MCF 10A (cell line): ENCODE data around the gene DENND2A. TPM values are rescaled to one million over a fixed set of nuclear protein-coding genes. Genes with fewer than 3 reads are reported as not detected.
"Not testable (repeated sequence)": the region's sequence is repeated elsewhere in the genome, so short reads cannot be mapped to it uniquely, and the experiment has no call there.

Experiments
- BruUV-seq: library from RNA; stranded (reverse); fragments of 400-500 nt; replicated peaks from 2 replicates; lab custom pipeline; 2021; lab: Mats Ljungman, UMichigan
- CTCF ChIA-PET: fragments of 300-600 bp; sonication (Branson Sonifier 250); formaldehyde crosslinking; extraction: SDS; loops from one replicate; lab custom pipeline; 2021; ENCODE audit warnings: antibody characterized with exemption, inconsistent platforms; lab: Yijun Ruan, JAX
- POLR2A ChIA-PET: fragments of 300-600, 350-650 bp; sonication (Branson Sonifier 250); formaldehyde crosslinking; extraction: SDS; loops from one replicate; lab custom pipeline; 2020; ENCODE audit warnings: antibody characterized with exemption, inconsistent platforms; lab: Yijun Ruan, JAX
- DNase-seq: peaks from one replicate; pipeline ENCODE4 v3.0.0-alpha.2; 2018; ENCODE audit not compliant: unreplicated experiment
- H3K27ac Mint-ChIP-seq: one replicate; pipeline ENCODE4 v1.8.0; 2022; ENCODE audit warnings: mild to moderate bottlenecking, low read depth, mixed read lengths; ENCODE audit not compliant: unreplicated experiment
- H3K27me3 Mint-ChIP-seq: one replicate; pipeline ENCODE4 v1.8.0; 2022; ENCODE audit warnings: mixed read lengths; ENCODE audit not compliant: insufficient read depth, unreplicated experiment
- H3K36me3 Mint-ChIP-seq: one replicate; pipeline ENCODE4 v1.8.0; 2022; ENCODE audit warnings: mild to moderate bottlenecking, moderate library complexity, mixed read lengths; ENCODE audit not compliant: insufficient read depth, unreplicated experiment
- H3K4me1 Mint-ChIP-seq: one replicate; pipeline ENCODE4 v1.8.0; 2022; ENCODE audit warnings: mixed read lengths; ENCODE audit not compliant: insufficient read depth, unreplicated experiment
- H3K4me3 Mint-ChIP-seq: one replicate; pipeline ENCODE4 v1.8.0; 2022; ENCODE audit warnings: mild to moderate bottlenecking, moderate library complexity, mixed read lengths; ENCODE audit not compliant: unreplicated experiment
- H3K9me3 Mint-ChIP-seq: one replicate; pipeline ENCODE4 v1.8.0; 2022; ENCODE audit warnings: mixed read lengths; ENCODE audit not compliant: unreplicated experiment
- CTCF ChIP-seq: fragments of 200-600 bp; IDR thresholded peaks from one replicate; pipeline ENCODE4 v1.8.0; 2022; ENCODE audit warnings: antibody characterized with exemption, mild to moderate bottlenecking; ENCODE audit not compliant: unreplicated experiment
- intact Hi-C: fragments of 100-400 bp; cut with micrococcal nuclease; formaldehyde crosslinking; loops from 2 replicates; pipeline ENCODE4 v1.14.1; 2022
- total RNA-seq: library from RNA; stranded (reverse); gene quantifications from 2 replicates; pipeline ENCODE4 v1.2.3, GENCODE V29; 2022

The DENND2A gene
- total RNA-seq, 1 experiment from 2014 or later, result 0.26 TPM

GRCh38 chr7:140669352-140669751 lies 28.7 kb upstream of the DENND2A start:
- H3K4me3 Mint-ChIP-seq, result no peak overlapping the region
- no peak overlapping the region for H3K27ac Mint-ChIP-seq
- no peak for DNase-seq
- H3K9me3 Mint-ChIP-seq, result no peaks in the 10 kb centered on the region
- H3K27me3 Mint-ChIP-seq, result no peaks in the 10 kb centered on the region
- no peak for TF ChIP-seq CTCF
- POLR2A ChIA-PET, result interaction anchor here (1.0 kb wide), 2 partner anchors 11 to 27 kb away, joined by 3 read pairs; partner anchors contain the start of gene NDUFB2
- H3K36me3 Mint-ChIP-seq, result no peaks in the 10 kb centered on the region
- no TSS peak for BruUV-seq
- CTCF ChIA-PET, result interaction anchor here (0.6 to 1.7 kb wide), 6 partner anchors 8 to 592 kb away, joined by 3 to 9 read pairs (median 4); no protein-coding TSS in a partner anchor
- peaks cover 4% of the 10 kb centered on the region for H3K4me1 Mint-ChIP-seq
- intact Hi-C loops, result no loop called here

- BruUV-seq, result no TSS peak
- no peaks in the 10 kb centered on the region for H3K9me3 Mint-ChIP-seq
- no peaks in the 10 kb centered on the region for H3K27me3 Mint-ChIP-seq
- no peak for DNase-seq
- no peak overlapping the region for H3K27ac Mint-ChIP-seq
- no peak overlapping the region for H3K4me3 Mint-ChIP-seq
- TF ChIP-seq CTCF, result no peak
- POLR2A ChIA-PET, result interaction anchor here (0.7 to 1.0 kb wide), 2 partner anchors 28 to 183 kb away, joined by 3 read pairs; partner anchors contain the start of gene NDUFB2
- no peaks in the 10 kb centered on the region for H3K4me1 Mint-ChIP-seq
- intact Hi-C loops, result no loop called here
- CTCF ChIA-PET, result interaction anchor here (0.8 to 1.2 kb wide), 3 partner anchors 12 to 143 kb away, joined by 3 to 6 read pairs (median 4); no protein-coding TSS in a partner anchor
- no peaks in the 10 kb centered on the region for H3K36me3 Mint-ChIP-seq
Observed at GRCh38 chr7:140668641-140669040, 28.0 kb upstream of the DENND2A start.

- POLR2A ChIA-PET, result no interaction called here
- H3K9me3 Mint-ChIP-seq, result no peaks in the 10 kb centered on the region
- no peak overlapping the region for H3K27ac Mint-ChIP-seq
- TF ChIP-seq CTCF, result no peak
- no peak overlapping the region for H3K4me3 Mint-ChIP-seq
- BruUV-seq, result no TSS peak
- no peak for DNase-seq
- H3K36me3 Mint-ChIP-seq, result no peaks in the 10 kb centered on the region
- no peaks in the 10 kb centered on the region for H3K27me3 Mint-ChIP-seq
- intact Hi-C loops, result no loop called here
- CTCF ChIA-PET, result interaction anchor here (1.0 kb wide), 1 partner anchor 14 kb away, joined by 3 read pairs; no protein-coding TSS in a partner anchor
- H3K4me1 Mint-ChIP-seq, result no peaks in the 10 kb centered on the region
Observed at GRCh38 chr7:140667476-140667875, 26.9 kb upstream of the DENND2A start.

GRCh38 chr7:140662938-140663337 lies 22.3 kb upstream of the DENND2A start:
- POLR2A ChIA-PET, H3K27ac Mint-ChIP-seq, BruUV-seq, H3K27me3 Mint-ChIP-seq, H3K36me3 Mint-ChIP-seq, H3K4me1 Mint-ChIP-seq, DNase-seq, H3K9me3 Mint-ChIP-seq, H3K4me3 Mint-ChIP-seq, CTCF ChIA-PET: not testable (repeated sequence)
- intact Hi-C loops, result loop anchor here (5.0 kb wide), 1 partner anchor 989 kb away; no protein-coding TSS in a partner anchor
